Measurements from ENCODE around the gene MOSPD2.

The MOSPD2 gene

GRCh38 chrX:14872851-14873675 is at the start of gene MOSPD2, which contains the start of gene FANCB:
Gene MOSPD2, plus strand, starts transcription at chrX:14873421. Its CDS starts 108 bp downstream, at chrX:14873529.
Gene FANCB, minus strand, starts transcription at chrX:14873069. Its CDS starts 7,559 bp downstream, at chrX:14865510.
- DNase-seq (ENCODE audit: low spot score) = peak; percentile 94

- no peak for DNase-seq (ENCODE audit: low spot score)
Observed at GRCh38 chrX:14825851-14826250, 47.4 kb upstream of the MOSPD2 start.

GRCh38 chrX:14826319-14826718 is 46.9 kb upstream of the MOSPD2 start:
- DNase-seq (ENCODE audit: low spot score) = no peak

- DNase-seq (ENCODE audit: low spot score) = no peak
Observed at GRCh38 chrX:14829643-14830042, 43.6 kb upstream of the MOSPD2 start.

- no peak for DNase-seq (ENCODE audit: low spot score)
Observed at GRCh38 chrX:14832151-14832550, 41.1 kb upstream of the MOSPD2 start.

- no peak for DNase-seq (ENCODE audit: low spot score)
Observed at GRCh38 chrX:14832586-14832985, 40.6 kb upstream of the MOSPD2 start.

GRCh38 chrX:14837155-14837554 is 36.1 kb upstream of the MOSPD2 start:
- no peak for DNase-seq (ENCODE audit: low spot score)

- DNase-seq (ENCODE audit: low spot score) = no peak
Observed at GRCh38 chrX:14843666-14844065, 29.6 kb upstream of the MOSPD2 start.

GRCh38 chrX:14851526-14851925 is 21.7 kb upstream of the MOSPD2 start:
- DNase-seq (ENCODE audit: low spot score) = no peak

- no peak for DNase-seq (ENCODE audit: low spot score)
Observed at GRCh38 chrX:14864631-14865030, 8.6 kb upstream of the MOSPD2 start.

GRCh38 chrX:14865201-14865600 is 8.0 kb upstream of the MOSPD2 start:
- no peak for DNase-seq (ENCODE audit: low spot score)

- DNase-seq (ENCODE audit: low spot score) = no peak
Observed at GRCh38 chrX:14871767-14872166, 1.5 kb upstream of the MOSPD2 start.

GRCh38 chrX:14872355-14872754 is 866 bp upstream of the MOSPD2 start:
- no peak for DNase-seq (ENCODE audit: low spot score)

GRCh38 chrX:14873676-14874049 is 442 bp downstream of the MOSPD2 start:
- DNase-seq (ENCODE audit: low spot score) = no peak

GRCh38 chrX:14875624-14876023 is 2.4 kb downstream of the MOSPD2 start:
- no peak for DNase-seq (ENCODE audit: low spot score)

GRCh38 chrX:14883826-14884225 is 10.6 kb downstream of the MOSPD2 start:
- no peak for DNase-seq (ENCODE audit: low spot score)

- no peak for DNase-seq (ENCODE audit: low spot score)
Observed at GRCh38 chrX:14884714-14885113, 11.5 kb downstream of the MOSPD2 start.

- DNase-seq (ENCODE audit: low spot score) = no peak
Observed at GRCh38 chrX:14886252-14886651, 13.0 kb downstream of the MOSPD2 start.

GRCh38 chrX:14896273-14896672 is 23.1 kb downstream of the MOSPD2 start:
- DNase-seq (ENCODE audit: low spot score) = no peak

GRCh38 chrX:14897042-14897441 is 23.8 kb downstream of the MOSPD2 start:
- no peak for DNase-seq (ENCODE audit: low spot score)

GRCh38 chrX:14899607-14900006 is 26.4 kb downstream of the MOSPD2 start:
- DNase-seq (ENCODE audit: low spot score) = no peak

GRCh38 chrX:14902537-14902936 is 29.3 kb downstream of the MOSPD2 start:
- DNase-seq (ENCODE audit: low spot score) = no peak

- DNase-seq (ENCODE audit: low spot score) = no peak
Observed at GRCh38 chrX:14903891-14904290, 30.7 kb downstream of the MOSPD2 start.

- DNase-seq (ENCODE audit: low spot score) = no peak
Observed at GRCh38 chrX:14913241-14913640, 40.0 kb downstream of the MOSPD2 start.
